ENCODE data around the gene ANKRD30A.
"Not testable (repeated sequence)": the region's sequence is repeated elsewhere in the genome, so short reads cannot be mapped to it uniquely, and the experiment has no call there.

ANKRD30A gene, protein sequence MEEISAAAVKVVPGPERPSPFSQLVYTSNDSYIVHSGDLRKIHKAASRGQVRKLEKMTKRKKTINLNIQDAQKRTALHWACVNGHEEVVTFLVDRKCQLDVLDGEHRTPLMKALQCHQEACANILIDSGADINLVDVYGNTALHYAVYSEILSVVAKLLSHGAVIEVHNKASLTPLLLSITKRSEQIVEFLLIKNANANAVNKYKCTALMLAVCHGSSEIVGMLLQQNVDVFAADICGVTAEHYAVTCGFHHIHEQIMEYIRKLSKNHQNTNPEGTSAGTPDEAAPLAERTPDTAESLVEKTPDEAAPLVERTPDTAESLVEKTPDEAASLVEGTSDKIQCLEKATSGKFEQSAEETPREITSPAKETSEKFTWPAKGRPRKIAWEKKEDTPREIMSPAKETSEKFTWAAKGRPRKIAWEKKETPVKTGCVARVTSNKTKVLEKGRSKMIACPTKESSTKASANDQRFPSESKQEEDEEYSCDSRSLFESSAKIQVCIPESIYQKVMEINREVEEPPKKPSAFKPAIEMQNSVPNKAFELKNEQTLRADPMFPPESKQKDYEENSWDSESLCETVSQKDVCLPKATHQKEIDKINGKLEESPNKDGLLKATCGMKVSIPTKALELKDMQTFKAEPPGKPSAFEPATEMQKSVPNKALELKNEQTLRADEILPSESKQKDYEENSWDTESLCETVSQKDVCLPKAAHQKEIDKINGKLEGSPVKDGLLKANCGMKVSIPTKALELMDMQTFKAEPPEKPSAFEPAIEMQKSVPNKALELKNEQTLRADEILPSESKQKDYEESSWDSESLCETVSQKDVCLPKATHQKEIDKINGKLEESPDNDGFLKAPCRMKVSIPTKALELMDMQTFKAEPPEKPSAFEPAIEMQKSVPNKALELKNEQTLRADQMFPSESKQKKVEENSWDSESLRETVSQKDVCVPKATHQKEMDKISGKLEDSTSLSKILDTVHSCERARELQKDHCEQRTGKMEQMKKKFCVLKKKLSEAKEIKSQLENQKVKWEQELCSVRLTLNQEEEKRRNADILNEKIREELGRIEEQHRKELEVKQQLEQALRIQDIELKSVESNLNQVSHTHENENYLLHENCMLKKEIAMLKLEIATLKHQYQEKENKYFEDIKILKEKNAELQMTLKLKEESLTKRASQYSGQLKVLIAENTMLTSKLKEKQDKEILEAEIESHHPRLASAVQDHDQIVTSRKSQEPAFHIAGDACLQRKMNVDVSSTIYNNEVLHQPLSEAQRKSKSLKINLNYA (N-terminal part only)

DNA sequence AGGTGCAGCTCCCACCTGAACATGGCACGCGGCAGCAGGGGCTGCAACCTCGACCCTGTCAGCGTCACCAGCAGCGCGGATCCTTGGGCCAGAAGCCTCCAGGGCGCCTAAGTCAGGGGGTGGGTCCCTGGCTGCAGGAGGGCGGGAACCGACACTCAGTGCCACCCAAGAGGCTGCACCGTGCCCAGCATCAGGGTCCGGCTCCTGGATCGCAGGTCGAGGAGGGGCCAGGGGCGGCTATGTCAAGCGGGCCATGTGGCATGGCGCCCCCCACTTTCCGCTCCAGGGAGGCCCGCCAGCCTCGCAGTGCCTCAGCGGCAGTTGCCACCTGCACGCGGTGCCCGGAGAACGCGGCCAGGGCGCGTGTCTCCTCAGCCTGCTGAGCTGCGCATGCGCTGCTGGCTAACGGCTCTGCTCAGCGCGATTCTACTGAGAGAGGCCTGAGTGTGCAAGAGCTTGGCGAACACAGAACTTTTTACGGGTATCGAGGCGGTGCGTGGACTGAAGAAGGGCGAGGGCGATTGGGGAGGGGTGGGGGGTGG is at the start of gene ANKRD30A:
Gene ANKRD30A (plus strand): TSS at position 408 of the 542 bp plus-strand sequence. CDS start 190 bp downstream, outside the sequence.
- DNase-seq: no peak

DNA sequence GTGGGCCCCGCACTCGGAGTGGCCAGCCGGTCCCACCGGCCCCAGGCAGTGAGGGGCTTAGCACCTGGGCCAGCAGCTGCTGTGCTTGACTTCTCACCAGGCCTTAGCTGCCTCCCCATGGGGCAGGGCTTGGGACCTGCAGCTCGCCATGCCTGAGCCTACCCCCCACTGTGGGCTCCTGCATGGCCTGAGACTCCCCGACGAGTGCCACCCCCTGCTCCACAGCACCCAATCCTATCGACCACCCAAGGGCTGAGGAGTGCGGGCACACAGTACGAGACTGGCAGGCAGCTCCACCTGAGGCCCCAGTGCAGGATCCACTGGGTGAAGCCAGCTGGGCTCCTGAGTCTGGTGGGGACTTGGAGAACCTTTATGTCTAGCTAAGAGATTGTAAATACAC is 49.3 kb upstream of the ANKRD30A start:
- not testable (repeated sequence) for DNase-seq

DNA sequence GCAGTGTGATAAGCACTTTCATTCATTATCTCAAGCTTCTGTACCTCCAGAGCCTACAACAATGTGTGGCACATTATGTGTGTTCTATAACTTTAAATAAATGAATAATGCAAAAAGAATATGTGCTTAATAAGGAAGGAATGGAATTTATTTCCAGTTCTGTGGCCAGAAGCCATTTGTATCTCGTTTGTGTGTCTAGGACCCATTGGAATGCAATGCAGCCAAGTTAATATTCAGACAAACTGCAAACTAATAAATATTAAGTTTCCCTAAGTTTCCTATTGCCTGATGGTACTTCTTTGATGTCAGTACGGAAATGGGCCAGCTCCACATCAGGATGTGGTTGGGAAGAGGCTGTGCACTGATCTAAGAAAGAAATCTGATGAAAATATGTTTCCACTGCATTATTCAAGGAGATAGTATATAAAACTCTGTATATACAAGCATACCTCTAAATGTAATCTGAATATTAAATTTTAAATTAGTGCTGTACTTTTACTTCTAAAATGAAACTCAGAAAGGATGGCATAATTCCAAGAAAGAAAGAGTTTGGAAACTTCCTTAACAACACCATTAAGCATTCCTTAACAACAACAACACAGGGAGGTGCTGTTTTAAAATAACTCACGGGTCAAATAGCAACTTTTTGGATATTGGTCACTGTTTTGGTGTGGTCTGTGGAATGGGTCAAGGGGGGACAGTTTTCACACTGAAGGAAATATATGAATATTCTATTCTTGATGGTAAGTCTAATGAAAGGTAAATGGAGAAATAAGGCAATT is 29.4 kb upstream of the ANKRD30A start:
- no peak for DNase-seq

DNA sequence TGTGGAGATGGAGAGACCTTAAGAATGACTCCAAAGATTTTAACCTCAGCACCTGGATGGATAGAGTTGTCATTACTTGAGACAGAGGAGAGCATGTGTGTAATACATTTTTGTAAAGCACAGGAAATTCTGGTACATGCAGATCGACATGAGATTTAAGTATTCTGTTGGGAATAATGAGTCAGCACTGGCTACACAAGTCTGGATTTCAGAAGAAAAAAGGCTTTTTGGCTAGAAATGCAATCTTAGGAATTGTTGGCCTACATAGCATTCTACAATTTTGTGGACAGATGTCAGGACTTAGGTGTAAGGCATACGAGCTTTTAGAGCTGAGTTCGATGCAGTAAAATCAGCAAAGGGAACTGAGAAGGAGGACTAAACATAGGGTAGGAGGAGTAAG is 24.1 kb upstream of the ANKRD30A start:
- DNase-seq: no peak

DNA sequence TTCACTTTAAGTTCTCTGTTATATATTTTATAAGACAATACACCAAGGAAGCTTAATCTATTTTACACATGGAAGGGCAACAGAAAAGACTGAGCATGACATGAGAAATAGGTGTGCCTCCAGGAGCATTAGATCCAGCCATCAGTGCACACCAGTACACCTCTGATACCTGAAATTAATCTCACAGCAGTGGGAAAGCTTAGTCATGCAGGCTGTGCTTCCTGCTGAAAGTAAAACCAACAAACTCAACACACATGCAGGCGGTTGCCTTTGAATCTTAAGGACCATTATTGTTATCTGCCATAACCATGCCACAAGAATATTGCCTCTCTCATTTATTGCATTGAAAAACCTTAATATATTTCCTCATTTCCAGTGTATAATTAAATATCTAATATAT is 16.4 kb upstream of the ANKRD30A start:
- DNase-seq: no peak

DNA sequence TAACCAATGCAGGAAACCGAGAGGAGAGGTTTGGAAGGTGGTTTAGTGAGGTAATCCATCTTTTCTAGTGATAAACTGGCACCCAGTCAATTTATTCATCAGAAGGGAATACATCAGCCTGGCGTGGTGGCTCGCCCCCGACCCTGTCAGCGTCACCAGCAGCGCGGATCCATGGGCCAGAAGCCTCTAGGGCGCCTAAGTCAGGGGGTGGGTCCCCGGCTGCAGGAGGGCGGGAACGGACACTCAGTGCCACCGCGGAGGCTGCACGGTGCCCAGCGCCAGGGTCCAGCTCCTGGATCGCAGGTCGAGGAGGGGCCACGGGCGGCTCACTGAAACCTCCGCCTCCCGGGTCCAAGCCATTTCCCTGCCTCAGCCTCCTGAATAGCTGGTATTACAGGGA is 866 bp upstream of the ANKRD30A start:
- no peak for DNase-seq

DNA sequence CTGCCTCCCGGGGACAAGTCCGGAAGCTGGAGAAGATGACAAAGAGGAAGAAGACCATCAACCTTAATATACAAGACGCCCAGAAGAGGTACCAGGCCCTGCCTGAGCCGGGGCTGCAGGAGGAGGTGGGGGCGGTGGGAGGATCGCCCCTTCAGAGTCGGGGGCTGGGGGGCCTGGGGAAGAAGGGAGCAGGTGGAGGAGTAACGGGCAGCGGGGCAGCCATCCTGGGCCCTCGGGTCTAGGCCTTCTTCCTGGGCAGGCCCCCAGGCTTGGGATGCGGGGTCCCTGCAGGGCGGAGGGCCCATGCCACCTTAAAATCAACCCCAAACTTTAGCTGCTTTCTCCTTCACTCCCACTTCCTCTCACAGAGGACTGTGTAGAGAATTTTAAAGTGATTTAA is 523 bp downstream of the ANKRD30A start:
- DNase-seq: no peak

DNA sequence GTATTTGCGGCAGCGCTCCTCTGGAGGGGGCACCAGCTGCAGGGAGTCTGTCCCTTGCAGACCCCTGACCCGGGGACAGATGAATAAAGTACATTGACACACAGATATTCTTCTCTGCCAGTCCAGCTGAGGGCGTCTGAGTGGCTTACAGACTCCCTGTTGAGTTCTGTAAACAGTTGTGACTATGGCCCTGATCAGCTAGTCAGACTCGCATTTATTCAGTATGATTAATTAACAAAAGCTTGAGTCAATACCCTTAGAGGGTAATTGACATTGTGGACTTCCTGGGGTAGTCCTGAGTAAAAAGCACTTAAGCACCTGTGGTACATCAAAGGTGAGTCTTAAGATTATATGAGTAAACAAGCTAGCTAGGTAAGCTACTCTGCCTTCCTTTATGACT is 21.0 kb downstream of the ANKRD30A start:
- no peak for DNase-seq

DNA sequence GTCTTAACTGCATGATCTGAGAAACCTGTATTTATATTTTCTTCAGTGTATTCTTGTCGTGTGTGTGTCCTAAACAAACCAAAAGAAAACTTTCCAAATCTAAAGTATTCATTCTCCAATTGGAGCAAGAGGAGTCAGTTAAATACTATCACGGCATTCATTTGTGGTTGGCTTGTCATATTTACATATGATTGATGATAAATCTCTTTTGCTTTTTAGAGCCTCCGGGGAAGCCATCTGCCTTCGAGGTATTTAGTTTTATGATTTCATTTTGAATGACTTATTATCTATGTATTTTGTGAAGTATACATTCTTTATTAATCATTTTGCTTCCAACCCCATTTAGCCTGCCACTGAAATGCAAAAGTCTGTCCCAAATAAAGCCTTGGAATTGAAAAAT is 37.0 kb downstream of the ANKRD30A start:
- DNase-seq: not testable (repeated sequence)

DNA sequence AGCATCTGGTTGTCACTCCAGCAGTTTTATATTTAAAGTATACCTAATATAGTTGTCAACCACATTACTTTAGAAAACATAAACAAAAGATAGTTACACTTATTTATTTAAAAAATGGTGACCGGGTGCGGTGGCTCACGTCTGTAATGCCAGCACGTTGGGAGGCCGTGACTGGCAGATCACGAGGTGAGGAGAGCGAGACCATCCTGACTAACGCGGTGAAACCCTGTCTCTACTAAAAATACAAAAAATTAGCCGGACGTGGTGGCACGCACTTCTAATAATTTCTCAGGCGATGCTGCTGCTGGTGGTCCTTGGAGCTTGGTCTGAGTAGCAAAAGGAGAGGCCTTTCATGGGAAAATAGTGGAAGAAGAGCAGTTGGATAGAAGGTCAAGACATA is 46.5 kb downstream of the ANKRD30A start:
- DNase-seq: not testable (repeated sequence)

DNA sequence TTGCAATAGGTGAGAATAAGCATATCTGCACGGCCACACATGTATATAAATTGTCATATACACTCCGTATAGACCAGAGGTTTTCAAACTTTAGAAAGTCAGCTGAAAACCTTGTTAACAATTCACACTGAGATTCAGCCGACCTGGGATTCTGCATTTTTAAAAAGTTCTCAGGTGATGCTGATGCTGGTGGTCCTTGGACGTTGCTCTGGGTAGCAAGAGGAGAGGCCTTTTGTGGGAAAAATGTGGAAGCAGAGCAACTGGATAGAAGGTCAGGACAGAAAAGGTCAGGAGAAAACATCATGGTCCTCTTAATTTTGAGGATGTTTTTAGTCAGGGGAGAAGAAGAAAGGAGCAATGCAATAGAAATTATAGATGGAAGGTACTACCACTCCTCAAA is 52.9 kb downstream of the ANKRD30A start:
- not testable (repeated sequence) for DNase-seq

DNA sequence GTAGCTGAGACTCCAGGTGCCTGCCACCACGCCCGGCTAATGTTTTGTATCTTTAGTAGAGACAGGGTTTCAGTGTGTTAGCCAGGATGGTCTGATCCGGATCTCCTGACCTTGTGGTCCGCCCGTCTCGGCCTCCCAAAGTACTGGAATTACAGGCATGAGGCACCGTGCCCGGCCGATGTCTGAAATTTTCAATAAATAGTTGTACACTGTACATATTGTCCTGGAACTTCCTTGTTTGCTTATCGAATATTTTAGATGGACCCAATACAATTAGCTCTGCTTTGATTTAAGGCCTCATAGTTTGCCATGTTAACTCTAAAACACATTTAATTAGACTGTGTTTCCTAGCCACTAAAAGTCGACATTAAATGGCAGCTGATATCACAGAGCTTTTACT is 57.3 kb downstream of the ANKRD30A start:
- DNase-seq: not testable (repeated sequence)

DNA sequence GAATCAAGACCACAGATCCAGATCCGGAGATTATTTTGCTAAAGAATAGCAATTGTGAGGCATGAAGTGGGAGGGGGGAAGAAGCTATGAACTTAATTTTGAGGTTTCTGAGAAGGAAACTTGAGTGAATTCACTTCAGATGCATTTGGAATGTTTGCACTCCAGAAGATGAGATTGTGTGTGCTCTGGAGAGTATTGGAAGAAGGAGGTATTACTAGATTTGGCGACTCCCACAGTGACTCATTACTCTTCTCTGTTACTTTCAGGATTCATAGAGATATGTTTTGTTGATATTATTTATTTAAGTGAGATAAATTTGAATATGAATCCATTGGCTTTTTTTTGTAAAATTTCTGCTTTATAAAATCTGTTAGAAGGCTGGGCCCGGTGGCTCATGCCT is 80.7 kb downstream of the ANKRD30A start:
- no peak for DNase-seq

DNA sequence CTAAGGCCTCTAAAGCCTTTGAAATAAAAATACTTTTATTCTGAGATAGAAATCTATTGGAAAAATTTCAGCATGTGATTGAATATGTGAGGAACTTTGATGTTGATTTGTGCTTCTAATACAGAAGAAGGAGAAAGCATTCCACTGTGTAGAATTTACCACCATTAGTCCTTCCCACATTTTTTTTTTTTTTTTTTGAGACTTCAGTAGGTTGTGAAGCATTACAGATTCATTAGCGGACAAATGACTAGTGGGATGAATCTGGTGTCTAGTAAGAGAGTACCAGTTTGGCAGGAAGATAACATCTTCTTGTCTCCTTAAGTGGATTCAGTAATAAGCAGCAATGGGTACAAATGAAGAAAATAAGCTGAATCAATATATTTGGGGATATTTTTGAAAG is 95.5 kb downstream of the ANKRD30A start:
- no peak for DNase-seq

DNA sequence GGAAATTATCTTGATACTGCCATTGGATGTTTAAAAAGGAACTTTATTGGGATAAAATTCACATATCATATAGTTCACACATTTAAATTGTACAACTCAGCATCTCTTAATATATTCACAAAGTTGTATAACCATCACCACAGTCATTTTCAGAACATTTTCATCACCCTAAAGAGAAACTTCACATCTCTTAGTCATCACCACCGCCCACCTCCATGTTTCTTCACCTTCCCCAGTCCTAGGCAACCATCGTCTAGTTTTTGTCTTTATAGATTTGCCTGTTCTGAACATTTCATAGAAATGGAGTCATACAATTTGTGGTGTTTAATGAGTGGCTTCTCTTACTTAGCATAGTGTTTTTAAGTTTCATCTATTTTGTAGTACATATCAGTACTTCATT is 96.6 kb downstream of the ANKRD30A start:
- no peak for DNase-seq

DNA sequence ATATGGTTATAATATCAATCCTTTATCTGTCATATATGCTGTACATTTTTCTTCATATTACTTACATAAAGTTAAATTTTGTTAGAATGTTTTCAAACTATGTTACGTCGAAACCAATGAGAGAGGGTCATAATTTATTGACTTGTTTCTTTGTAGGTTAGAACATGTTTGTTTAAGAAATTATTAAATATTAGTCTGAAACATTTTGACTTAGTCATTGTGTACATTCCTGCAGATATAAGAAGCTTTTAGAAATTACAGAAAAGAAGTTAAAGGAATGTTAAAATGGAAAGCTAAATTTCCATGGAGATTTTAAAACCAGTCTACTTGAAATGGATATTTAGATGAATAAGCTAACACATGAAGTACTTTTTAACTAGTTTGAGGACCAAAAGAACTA is 99.8 kb downstream of the ANKRD30A start:
- no peak for DNase-seq

DNA sequence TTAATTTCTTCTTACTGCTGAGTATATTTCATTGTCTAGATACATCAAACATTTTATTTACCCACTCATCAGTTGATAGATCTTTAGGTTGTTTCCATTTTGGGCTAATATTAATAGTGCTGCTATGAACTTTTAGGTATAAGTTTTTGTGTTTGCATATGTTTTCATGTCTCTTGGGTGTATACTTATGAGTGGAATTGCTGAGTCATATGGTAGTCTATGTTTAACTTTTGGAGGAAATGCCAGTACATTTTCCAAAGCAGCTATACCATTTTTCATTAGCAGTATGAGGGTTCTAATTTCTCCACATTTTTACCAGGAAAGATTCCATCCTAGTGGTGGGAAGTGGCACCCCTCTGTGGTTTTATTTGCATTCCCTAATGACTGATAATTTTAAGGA is 101.1 kb downstream of the ANKRD30A start:
- DNase-seq: no peak

DNA sequence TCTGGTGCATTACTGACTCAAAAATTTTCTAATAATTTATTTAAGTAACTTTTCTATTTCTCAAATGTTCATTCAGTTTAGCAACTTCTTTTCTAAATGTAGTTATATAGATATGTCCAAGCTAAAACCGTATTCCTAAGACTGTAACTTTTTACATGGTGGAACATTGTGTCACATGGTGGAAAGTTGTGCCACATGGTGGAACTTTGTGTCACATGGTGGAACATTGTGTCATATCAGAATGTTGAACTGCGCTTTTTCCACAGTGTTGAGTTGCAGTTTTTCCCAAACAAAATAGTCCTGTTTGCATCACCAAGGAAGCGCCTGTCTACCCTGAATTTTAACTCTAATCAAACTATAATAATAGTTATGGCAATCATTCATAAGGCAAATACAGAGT is 109.3 kb downstream of the ANKRD30A start:
- no peak for DNase-seq

DNA sequence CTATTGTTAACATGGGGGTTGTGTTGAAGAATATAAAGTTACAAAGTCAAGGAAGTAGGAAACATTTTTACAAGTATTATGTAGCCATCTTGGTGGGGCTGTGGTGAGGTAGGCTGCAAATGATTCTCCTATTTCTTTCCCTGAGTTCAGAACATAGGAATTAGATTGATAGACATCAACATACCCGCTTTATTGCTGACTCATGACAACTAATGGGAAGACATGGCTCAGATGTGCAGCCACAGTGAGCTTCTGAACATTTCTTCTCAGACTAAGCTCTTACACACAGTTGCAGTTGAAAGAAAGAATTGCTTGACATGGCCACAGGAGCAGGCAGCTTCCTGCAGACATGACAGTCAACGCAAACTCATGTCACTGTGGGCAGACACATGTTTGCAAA is 110.7 kb downstream of the ANKRD30A start:
- DNase-seq: no peak

DNA sequence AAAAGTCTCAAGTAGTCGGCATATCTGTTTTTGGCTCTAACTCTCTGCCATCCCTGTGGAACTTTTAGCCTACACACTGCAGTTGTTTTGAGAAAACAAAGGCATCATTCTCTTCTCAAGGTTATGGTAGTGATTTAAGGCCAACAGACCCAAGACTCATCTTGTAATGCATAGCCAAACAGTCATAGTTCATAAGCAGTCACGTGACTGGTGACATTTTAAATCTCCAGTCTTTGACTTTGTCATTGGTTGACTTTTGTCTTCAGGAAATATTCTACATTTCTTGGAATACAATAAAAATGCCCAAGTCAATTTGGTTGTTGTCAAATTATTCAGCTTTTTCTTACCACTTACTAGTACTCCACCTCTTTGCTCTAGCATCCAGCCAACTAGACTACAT is 114.8 kb downstream of the ANKRD30A start:
- DNase-seq: no peak

DNA sequence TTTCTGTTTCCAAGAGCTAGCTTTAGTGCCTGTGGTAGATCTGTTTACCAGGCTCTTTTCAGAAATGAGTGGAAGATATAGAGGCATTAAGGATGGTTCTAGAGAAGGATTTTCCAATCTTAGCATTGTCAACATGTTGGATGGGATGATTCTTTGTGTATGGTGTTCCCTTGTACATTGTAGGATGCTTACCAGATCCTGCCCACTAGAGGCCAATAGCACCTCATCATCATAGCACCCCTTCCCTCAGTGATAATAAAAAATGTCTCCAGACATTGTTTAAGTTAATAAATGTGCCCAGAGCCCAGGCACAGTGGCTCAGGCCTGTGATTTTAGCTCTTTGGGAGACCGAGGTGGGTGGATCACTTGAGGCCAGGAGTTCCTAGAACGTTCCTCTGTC is 121.2 kb downstream of the ANKRD30A start:
- no peak for DNase-seq

DNA sequence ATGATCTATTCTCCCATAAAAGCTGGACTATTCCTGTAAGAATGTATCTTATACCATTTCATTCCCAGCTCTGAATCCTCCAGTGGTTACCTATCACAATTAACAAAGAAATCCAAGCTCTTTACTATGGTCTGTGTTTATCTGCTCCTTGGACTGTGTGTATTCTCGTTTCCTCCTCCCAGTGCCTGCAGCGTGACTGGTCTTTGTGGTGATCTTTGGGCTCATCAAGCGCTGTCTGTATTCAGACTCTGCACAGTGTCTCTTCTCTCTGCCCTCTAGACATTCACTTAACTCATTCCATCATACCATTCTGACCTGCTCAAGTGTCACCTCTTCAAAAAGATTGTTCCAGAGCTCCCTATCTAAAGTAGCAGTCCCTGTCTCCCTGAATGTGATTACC is 130.4 kb downstream of the ANKRD30A start:
- DNase-seq: not testable (repeated sequence)

Measured in hematopoietic multipotent progenitor cell treated with erythropoietin and hydrocortisone succinate and interleukin-3 and kit ligand, for 8 days (in vitro differentiated cells).